NAMALWA (cell line): ENCODE measurements around the gene MISFA.
"Not testable (repeated sequence)": the region's sequence is repeated elsewhere in the genome, so short reads cannot be mapped to it uniquely, and the experiment has no call there.

Source experiments
- DNase-seq: peaks from one replicate; pipeline ENCODE4 v3.0.0-alpha.2; 2015; ENCODE audit warnings: low spot score

The MISFA gene

GRCh38 chr11:18599739-18600230 is at the start of gene MISFA:
Gene MISFA (plus strand): TSS chr11:18599789. CDS start chr11:18599929, 140 bp downstream.
- no peak for DNase-seq

GRCh38 chr11:18563090-18563730 is 36.4 kb upstream of the MISFA start:
- DNase-seq, result no peak

- no peak for DNase-seq
Measured at GRCh38 chr11:18564149-18564548, 35.4 kb upstream of the MISFA start.

- no peak for DNase-seq
Measured at GRCh38 chr11:18566406-18566805, 33.2 kb upstream of the MISFA start.

- no peak for DNase-seq
Measured at GRCh38 chr11:18567081-18567480, 32.5 kb upstream of the MISFA start.

GRCh38 chr11:18575361-18575760 is 24.2 kb upstream of the MISFA start:
- no peak for DNase-seq

- DNase-seq, result no peak
Measured at GRCh38 chr11:18578975-18579598, 20.5 kb upstream of the MISFA start.

- no peak for DNase-seq
Measured at GRCh38 chr11:18580113-18580766, 19.3 kb upstream of the MISFA start.

GRCh38 chr11:18581825-18582224 is 17.8 kb upstream of the MISFA start:
- DNase-seq, result no peak

- no peak for DNase-seq
Measured at GRCh38 chr11:18588297-18589252, 11.0 kb upstream of the MISFA start, which contains the start of gene UEVLD. Gene UEVLD (minus strand): TSS chr11:18588734. CDS start chr11:18588654, 80 bp downstream.

GRCh38 chr11:18590571-18590970 is 9.0 kb upstream of the MISFA start:
- no peak for DNase-seq

- DNase-seq, result not testable (repeated sequence)
Measured at GRCh38 chr11:18594088-18594487, 5.5 kb upstream of the MISFA start.

GRCh38 chr11:18594999-18595749 is 4.4 kb upstream of the MISFA start:
- no peak for DNase-seq

GRCh38 chr11:18600915-18601569 is 1.5 kb downstream of the MISFA start:
- no peak for DNase-seq

- DNase-seq, result no peak
Measured at GRCh38 chr11:18608376-18608775, 8.8 kb downstream of the MISFA start.

- no peak for DNase-seq
Measured at GRCh38 chr11:18611196-18611595, 11.6 kb downstream of the MISFA start.

GRCh38 chr11:18612394-18612793 is 12.8 kb downstream of the MISFA start:
- DNase-seq, result no peak

- DNase-seq, result no peak
Measured at GRCh38 chr11:18614667-18615066, 15.1 kb downstream of the MISFA start.

GRCh38 chr11:18615628-18616392 is 16.2 kb downstream of the MISFA start:
- DNase-seq, result no peak
